Astrocyte of the spinal cord (primary cell): ENCODE results near the gene MAGI2.
A peak's percentile ranks its signal among the peaks of the same experiment; 100 is the strongest.
"Not testable (repeated sequence)": the region's sequence is repeated elsewhere in the genome, so short reads cannot be mapped to it uniquely, and the experiment has no call there.

ENCODE experiments used
- DNase-seq: peaks from one replicate; pipeline ENCODE4 v3.0.0; 2011; ENCODE audit warnings: low read depth, low spot score
- H3K4me3 ChIP-seq: 2 replicates; pipeline ENCODE4 v1.5.1; 2011; ENCODE audit warnings: low read depth, mild to moderate bottlenecking, low read length, moderate library complexity
- CTCF ChIP-seq: IDR thresholded peaks from 2 replicates; pipeline ENCODE4 v1.5.1; 2012; ENCODE audit warnings: low read depth, mild to moderate bottlenecking, low read length, inconsistent platforms
- in situ Hi-C: cut with HindIII; loops from 2 replicates; pipeline ENCODE4 v1.10.0; 2017; ENCODE audit warnings: low sequenced_read_pairs

Gene MAGI2

GRCh38 chr7:79453266-79453557 lies 255 bp downstream of the MAGI2 start:
- TF ChIP-seq CTCF, result no peak
- in situ Hi-C loops, result no loop called here
- DNase-seq, result no peak
- peak overlapping the region; percentile 72 for H3K4me3 ChIP-seq

GRCh38 chr7:79452495-79453265 lies 787 bp downstream of the MAGI2 start:
- TF ChIP-seq CTCF, result no peak
- H3K4me3 ChIP-seq, result peak overlapping the region; percentile 72
- in situ Hi-C loops, result no loop called here
- no peak for DNase-seq

GRCh38 chr7:79452032-79452494 lies 1.4 kb downstream of the MAGI2 start:
- peak overlapping the region; percentile 72 for H3K4me3 ChIP-seq
- in situ Hi-C loops, result no loop called here
- DNase-seq, result peak; percentile 77
- TF ChIP-seq CTCF, result no peak

GRCh38 chr7:79451580-79451979 lies 1.9 kb downstream of the MAGI2 start:
- no peak for TF ChIP-seq CTCF
- peak overlapping the region; percentile 72 for H3K4me3 ChIP-seq
- DNase-seq, result no peak
- in situ Hi-C loops, result no loop called here

GRCh38 chr7:79442766-79443165 lies 10.7 kb downstream of the MAGI2 start:
- DNase-seq, H3K4me3 ChIP-seq, in situ Hi-C loops: not testable (repeated sequence)

- no peak for DNase-seq
- in situ Hi-C loops, result no loop called here
- H3K4me3 ChIP-seq, result no peak overlapping the region
- no peak for TF ChIP-seq CTCF
These were observed 17.1 kb downstream of the MAGI2 start for GRCh38 chr7:79436378-79436777.

- in situ Hi-C loops, result no loop called here
- H3K4me3 ChIP-seq, result no peak overlapping the region
- no peak for TF ChIP-seq CTCF
- DNase-seq, result peak; percentile 31
These were observed 18.6 kb downstream of the MAGI2 start for GRCh38 chr7:79434867-79435266.
